ENCODE data around the gene PHF2.

DNA sequence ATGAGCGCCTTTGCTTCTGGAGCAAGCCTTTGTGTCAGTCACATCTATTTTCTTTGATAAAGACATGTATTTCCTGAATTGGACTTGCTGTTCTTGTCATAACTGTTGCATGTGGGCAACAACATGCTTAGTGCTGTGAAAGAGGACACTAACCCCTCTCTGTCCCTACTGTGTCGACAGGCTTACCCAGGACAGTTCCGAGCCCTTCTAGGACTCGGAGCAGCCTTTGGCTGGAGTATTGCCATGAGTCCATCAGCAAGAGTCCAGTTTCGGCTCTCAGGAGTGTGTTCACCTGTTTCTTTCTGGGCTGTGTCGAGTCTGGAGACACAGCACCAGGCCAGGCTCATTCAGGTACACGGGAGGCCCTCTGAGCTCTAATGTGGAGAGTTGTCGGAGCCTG, 36.1 kb upstream of the PHF2 start:
- TF ChIP-seq, protein P1, sequence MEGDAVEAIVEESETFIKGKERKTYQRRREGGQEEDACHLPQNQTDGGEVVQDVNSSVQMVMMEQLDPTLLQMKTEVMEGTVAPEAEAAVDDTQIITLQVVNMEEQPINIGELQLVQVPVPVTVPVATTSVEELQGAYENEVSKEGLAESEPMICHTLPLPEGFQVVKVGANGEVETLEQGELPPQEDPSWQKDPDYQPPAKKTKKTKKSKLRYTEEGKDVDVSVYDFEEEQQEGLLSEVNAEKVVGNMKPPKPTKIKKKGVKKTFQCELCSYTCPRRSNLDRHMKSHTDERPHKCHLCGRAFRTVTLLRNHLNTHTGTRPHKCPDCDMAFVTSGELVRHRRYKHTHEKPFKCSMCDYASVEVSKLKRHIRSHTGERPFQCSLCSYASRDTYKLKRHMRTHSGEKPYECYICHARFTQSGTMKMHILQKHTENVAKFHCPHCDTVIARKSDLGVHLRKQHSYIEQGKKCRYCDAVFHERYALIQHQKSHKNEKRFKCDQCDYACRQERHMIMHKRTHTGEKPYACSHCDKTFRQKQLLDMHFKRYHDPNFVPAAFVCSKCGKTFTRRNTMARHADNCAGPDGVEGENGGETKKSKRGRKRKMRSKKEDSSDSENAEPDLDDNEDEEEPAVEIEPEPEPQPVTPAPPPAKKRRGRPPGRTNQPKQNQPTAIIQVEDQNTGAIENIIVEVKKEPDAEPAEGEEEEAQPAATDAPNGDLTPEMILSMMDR (conservative IDR thresholded peaks at IDR 0.05; ENCODE audit: low read length), result no peak
- TF ChIP-seq EZH2phosphoT487 (IDR thresholded peaks at IDR 0.05; ENCODE audit: borderline replicate concordance, low read depth, low read length), result no peak
